Measurements from ENCODE around the gene RNF13.
"Not testable (repeated sequence)": the region's sequence is repeated elsewhere in the genome, so short reads cannot be mapped to it uniquely, and the experiment has no call there.

Gene RNF13

DNA sequence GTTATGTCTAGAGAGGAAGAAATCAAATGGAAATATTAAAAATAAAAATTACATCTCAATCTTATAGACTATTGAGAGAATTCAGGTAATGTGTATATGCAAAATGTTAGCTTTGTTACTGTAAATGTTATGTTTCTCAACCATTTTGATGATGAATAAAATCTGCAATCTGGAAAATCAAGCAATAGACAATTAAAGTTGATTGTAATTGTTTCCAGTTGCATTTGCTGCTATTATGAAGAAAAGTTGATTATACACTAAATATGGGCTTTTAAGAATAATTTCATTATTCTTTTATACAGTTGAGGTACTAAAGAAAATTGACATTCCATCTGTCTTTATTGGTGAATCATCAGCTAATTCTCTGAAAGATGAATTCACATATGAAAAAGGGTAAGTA is 88.8 kb downstream of the RNF13 start:
- DNase-seq = no peak

DNA sequence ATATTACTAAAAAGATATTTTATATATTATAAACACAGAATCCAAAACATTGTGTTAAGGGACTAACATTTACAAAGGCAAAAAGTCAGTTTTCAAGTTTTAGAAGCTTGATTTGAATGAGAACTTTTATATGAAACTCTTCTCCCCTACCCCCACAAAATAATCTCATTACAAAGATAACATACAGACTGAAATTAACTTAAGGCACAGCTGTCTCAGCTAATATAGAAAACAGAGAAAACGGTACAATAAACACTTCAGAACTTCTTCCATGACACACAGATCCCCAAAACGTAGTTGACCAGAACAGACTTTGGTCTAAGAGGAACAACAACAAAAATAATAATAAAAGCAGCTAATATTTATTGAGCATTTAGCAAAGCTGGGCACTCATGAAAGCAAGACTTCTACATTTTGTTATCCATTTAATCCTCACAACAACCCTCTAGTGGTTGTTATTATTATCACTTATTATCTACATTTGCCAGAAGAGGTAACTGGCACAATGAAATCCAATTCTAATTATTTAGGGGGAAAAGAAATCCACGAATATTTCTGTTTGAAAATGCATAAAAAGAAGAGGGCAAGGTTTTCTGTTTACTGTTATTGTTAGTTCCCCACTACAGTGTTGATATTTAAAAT is 89.6 kb downstream of the RNF13 start:
- DNase-seq = no peak

DNA sequence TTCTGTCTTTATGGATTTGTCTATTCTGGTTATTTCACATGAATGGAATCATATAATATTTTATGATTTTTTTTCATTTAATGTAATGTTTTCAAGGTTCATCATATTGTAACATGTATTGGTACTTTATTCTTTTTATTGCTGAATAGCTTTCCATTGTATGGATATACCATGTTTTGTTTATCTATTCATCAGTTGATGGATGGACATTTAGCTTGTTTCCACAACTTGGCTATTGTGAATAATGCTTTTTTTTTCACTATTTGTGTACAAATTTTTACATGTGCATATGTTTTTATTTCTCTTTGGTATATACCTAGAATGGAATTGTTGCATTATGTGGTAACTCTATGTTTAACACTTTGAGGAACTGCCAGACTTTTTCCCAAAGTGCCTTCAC is 93.0 kb downstream of the RNF13 start:
- no peak for DNase-seq

DNA sequence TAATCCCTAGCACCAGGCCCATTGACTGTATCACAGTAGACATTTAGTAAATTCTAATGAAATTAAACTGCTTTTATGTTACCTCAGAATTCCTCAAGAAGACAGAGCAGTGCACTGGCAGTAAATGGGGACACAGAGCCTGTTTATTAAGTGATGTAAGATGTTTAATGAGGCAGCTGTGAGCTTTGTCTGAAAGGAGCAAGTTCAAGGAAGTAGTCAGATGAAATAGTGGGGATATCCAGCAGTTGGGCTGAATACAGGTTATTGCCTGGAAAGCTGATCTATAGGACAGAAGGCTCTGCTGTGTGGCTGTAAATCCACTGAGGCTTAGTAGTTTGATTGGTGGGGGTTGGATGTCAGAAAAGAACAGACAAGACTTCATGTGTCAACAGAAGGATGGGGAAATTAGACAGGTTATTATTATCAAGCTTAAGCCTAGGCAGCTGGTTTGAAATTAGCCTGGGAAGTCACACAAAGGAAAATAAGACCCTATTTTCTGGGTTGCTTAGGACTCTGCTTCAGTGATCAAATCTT is 95.5 kb downstream of the RNF13 start:
- no peak for DNase-seq

DNA sequence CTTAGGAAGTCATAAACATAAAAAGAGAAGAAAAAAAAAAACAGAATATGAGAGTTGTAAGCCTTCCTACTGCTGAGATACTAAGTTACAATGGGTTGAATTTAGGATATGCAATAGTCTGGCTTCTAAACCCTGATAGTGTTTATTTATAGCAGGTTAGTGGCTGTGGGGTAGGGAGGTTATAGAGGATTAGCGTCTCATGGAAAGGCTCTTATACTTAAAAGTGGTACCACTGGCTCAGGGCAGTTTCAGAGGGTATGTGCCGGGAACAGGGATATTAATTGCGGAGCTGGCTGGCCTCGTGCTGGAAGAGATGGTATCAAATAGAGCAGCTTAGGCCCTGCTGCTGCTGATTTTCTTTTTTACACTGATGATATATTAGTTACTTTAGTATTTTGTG is 96.9 kb downstream of the RNF13 start:
- DNase-seq = no peak

DNA sequence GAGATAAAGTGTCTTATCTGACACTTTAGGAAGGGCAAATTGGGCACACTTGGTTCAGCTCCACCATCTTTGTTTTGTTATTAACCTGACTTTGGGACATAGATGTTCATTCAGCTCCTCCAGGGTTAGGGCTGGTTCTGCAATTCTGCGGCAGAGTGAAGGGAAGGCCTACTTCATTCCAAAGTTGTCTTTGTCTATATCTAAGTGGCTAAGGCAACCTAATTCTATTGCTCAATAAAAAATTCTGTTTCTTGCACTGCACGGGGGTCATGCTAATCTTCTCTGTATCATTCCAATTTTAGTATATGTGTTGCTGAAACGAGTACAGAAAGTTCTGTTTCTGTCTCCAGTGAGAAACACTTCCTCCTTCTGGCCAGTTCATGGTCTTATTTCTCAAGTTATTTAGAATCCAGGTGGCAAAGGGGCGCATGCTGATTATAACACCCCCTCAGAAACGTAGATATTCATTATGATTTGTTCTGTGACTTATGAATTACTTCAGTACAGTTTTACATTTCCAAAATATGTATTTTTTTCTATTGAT is 104.2 kb downstream of the RNF13 start:
- no peak for DNase-seq

DNA sequence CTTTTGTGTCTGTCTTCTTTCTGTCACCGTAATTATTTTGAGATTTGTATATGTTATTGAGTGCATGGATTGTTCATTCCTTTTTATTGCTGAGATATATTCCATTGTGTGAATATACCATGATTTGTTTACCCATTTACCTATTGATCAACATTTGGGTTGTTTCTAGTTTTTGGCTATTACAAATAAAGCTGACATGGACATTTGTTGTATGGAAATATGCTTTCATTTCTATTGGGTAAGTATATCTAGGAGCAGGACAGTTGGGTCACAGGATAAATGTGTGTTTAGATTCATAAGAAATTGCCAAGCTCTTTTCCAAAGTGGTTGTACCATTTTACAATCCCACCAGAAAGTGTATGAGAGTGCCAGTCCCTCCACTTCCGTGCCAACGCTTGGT is 106.5 kb downstream of the RNF13 start:
- DNase-seq = no peak

DNA sequence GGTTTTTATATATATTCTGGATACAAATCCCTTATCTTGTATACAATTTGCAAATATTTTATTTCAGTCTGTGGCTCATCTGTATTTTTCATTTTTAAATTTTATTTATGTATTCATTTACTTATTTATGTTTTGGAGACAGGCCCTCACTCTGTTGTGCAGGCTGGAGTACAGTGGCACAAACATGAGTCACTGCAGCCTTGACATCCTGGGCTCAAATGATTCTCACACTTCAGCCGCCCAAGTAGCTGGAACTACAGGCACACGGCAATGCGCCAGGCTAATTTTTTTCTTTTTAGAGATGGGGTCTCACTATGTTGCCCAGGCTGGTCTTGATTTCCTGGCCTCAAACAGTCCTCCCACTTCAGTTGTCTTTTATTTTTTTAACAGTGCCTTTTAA is 107.1 kb downstream of the RNF13 start:
- DNase-seq = no peak

DNA sequence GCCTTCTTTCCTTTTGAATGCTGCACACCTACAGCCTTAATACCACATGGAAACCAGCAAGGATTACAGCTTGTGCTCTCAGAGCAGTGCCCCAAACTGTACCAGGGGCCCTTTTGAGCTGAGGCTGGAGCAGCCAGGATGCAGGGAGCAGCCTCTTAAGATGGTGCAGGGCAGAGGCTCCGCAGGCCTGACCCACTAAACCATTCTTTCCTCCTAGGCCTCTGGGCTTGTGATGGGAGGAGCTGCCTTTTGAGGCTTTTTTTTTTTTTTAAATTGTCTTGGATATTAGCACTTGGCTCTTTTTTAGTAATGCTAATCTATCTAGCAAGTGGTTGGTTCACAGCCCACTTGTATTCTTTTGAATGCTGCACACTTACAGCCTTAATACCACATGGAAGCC is 120.0 kb downstream of the RNF13 start:
- DNase-seq = no peak

DNA sequence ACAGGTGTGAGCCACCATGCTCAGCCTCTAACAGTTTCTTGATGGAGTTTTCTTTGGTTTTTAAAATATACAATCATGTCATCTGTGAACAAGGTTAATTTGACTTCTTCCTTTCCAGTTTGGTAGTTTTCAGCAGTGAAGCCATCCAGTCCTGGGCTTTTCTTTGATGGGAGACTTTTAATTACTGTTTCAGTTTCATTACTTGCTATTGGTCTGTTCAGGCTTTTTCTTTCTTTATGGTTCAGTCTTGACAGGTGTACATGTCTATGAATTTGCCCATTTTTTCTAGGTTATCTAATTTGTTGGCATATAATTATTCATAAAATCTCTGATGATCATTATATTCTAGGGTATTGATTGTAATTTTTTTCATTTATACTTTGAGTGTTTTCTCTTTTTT is 120.8 kb downstream of the RNF13 start:
- no peak for DNase-seq

DNA sequence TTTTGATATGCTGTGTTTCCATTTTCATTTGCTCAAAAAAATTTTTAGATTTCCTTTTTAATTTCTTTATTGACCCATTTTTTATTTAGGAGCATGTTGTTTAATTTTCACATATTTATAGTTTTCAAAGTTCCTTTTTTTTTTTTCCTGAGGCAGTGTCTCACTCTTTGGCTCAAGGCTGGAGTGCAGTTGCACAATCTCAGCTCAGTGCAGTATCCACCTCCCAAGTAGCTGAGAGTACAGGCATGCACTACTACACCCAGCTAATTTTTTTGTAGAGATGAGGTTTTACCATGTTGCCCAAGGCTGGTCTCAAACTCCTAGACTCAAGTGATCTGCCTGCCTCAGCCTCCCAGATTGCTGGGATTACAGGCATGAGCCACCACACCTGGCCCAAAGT is 121.5 kb downstream of the RNF13 start:
- no peak for DNase-seq

DNA sequence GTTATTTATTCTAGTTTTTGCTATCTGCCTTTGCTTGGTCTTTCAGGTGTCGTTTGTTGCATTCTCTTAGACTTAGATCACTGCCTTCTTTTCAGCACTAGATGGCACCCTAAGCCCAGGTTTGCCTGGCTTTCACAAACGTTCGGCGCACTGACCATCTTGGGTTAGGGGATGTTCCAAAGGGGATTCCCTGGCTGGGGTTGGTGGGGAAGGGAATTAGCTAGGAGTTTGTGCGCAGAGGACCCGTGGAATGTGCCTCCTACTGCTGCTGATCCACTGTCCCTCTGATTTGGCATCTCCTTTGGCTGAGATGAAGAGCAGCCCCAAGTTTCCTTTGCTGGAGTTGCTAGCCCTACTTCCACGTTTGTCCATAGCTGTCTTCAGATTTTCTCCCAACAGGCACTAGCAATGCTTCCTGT is 123.8 kb downstream of the RNF13 start:
- peak in 4 of 5 experiments; percentile 2 to 49 (median 19) for DNase-seq

DNA sequence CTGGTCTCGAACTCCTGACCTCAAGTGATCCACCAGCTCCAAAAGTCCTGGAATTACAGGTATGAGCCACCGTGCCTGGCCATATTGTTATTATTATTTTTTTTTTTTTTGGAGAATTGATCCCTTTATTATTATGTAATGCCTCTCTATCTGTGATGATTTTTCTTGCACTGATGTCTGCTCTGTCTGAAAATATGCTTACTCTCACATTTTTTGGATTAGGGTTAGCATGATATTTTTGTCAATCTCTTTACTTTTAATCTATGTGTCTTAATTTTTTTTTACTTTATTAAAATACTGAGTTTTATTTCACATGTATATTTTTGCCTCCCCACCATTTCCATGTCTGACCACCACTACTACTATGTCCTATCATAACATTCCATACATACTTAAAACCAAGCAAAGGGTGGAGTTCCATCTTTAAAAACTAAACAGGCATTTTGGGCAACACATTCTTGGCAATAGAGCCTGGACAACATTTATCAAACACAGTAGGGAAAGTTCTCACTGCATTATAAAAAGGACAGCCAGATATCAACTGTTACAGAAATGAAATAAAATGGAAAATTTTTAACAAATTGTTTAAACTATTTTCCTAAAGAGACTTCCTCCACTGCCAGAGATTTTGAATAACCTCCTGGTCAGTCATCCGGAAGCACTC is 125.5 kb downstream of the RNF13 start:
- not testable (repeated sequence) for DNase-seq

DNA sequence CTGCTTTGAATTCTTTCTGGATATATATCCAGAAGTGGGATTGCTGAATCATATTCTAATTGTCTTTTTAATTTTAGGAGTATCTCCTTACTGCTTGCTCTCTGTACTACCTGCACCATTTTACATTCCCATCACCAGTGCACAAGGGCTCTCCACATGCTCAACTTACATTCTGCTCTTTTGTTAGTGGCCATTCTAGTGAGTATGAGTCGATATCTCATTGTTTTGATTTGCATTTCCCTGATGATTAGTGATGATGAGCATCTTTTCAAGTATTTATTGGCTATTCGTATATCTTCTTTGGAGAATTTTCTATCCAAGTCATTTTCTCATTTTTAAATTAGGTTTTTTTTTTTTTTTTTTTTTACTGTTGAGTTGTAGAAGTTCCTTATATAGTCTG is 128.2 kb downstream of the RNF13 start:
- no peak for DNase-seq

DNA sequence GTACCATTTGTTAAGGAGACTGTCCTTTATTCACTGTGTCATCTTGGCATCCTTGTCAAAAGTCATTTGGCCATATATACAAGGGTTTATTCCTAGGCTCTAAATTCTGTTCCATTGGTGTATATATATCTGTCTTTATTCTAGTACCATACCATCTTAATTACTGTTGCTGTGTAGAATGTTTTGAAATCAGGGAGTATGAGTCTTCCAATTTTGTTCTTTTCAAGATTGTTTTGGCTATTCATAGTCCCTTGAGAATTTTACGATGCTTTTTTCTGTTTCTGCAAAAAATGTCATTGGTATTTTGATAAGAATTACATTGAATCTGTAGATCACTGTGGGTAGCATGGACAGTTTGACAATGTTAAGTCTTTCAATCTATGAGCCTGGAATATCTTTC is 128.9 kb downstream of the RNF13 start:
- DNase-seq = no peak

DNA sequence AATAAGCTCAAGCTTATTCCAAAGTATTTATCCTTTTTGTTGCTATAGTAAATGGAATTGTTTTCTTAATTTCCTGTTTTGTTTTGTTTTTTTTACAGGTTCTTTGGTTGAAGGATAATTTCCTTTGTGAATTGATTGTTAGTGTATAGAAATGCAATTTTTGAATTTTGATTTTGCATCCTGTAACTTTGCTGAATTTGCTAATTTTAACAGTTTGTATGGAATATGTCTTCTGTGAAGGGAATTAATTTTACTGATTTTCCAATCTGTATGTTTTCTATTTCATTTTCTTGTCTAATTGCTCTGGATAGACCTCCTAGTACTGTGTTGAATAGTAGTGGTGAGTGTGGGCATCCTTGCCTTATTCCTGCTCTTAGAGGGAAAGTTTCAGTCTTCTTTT is 129.4 kb downstream of the RNF13 start:
- no peak for DNase-seq

DNA sequence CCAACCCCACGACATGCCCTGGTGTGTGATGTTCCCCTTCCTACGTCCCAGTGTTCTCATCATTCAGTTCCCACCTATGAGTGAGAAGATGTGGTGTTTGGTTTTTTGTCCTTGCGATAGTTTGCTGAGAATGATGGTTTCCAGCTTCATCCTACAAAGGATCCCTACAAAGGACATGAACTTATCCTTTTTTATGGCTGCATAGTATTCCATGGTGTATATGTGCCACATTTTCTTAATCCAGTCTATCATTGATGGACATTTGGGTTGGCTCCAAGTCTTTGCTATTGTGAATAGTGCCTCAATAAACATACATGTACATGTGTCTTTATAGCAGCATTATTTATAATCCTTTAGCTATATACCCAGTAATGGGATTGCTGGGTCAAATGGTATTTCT is 131.0 kb downstream of the RNF13 start:
- DNase-seq = not testable (repeated sequence)

DNA sequence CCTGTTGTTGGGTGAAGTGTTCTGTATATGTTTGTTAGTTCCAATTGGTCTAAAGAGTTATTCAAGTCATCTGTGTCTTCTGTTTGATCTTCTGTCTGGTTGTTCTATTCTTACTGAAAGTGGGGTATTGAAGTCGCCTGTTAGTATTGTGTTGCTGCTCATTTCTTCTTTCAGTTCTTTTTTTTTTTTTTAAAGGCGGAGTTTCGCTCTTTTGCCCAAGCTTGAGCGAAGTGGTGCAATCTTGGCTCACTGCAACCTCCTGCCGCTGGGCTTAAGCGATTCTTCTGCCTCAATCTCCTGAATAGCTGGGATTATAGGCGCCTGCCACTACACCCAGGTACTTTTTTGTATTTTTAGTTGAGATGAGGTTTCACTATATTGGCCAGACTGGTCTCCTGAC is 134.2 kb downstream of the RNF13 start:
- no peak for DNase-seq

DNA sequence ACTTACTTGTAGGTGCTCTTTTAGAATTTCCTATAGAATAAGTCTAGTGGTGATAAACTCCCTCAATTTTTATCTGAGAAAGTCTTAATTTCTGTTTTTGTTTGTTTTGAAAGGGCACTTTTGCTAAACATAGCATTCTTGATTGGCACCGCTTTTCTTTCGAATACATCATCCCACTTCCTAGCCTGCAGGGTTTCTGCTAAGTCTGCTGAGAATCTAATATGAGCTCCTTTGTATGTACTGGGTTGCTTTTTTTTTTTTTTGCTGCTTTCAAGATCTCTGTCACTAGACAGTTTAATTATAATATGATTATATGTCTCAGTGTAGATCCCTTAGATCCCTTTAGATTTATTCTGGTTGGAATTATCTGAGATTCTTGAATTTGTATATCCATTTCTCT is 136.2 kb downstream of the RNF13 start:
- DNase-seq = no peak

DNA sequence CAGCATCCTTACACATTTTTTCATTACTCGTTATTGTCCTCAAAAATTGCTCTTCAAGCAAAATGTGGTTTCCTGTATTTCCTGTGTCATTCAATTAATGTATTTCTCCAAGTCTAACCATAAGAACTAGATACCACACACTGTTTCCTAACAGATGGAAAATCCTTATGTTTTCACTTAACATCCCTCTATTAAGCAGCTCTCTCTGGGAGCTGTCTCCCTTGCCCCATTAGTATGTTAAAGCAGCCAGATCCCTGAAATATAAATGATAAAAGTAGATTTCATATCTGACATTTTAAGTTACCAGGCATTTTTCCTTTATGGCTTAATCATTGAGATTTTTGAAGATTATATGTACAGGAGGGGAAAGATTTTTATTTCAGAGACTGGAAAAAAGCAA is 141.8 kb downstream of the RNF13 start:
- DNase-seq = no peak

DNA sequence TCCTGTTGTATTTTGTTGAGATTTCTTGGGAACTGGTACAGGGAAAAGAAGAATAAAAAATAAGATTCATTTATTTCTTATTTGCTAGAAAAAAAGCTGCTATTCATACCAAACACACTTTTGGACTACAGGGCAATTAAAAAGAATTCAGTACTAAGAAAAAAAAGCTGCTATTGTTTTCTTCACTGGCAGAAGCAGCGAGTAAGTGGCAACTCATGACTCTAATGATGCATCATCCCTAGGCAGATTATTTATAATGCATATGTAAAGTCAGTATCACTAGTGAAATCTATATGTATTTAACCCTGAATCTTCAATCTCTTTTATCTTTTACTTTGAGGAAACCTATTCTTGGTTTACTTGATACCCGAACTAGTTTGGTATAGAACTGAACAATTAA is 142.4 kb downstream of the RNF13 start:
- no peak for DNase-seq

DNA sequence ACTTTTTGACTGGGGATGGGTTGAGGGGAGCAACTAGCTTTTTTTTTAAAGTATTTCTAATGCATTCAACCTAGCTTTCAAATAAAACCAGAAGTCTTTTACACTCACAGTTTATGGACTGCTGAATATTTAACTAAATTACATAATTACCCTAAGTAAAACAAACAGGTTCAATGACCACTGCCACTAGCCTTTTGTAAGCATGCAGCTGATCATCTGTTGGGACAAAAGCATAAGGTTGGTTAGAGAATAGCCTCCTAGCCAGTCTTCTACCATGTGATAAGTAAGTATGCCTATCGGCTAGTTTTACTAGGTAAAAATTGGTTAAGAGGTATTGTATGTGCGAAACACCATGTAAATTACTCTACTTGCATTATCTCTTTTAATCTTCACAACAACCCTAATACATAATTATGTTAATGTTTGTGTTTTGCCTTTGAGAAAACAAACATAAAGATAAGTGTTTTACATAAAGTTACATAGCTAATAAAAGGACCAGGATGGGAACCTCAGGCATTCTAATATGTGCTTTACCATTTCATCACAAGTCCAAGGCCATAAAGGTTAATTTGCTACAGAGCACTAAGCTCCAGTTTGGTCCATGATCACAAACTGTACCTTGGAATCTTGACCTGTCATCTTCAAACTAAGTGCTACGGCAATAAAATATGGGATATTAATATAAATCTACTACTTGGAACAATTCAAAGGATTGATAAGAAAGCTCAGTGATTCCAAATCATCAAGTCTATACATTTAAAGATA is 144.5 kb downstream of the RNF13 start:
- DNase-seq = no peak

DNA sequence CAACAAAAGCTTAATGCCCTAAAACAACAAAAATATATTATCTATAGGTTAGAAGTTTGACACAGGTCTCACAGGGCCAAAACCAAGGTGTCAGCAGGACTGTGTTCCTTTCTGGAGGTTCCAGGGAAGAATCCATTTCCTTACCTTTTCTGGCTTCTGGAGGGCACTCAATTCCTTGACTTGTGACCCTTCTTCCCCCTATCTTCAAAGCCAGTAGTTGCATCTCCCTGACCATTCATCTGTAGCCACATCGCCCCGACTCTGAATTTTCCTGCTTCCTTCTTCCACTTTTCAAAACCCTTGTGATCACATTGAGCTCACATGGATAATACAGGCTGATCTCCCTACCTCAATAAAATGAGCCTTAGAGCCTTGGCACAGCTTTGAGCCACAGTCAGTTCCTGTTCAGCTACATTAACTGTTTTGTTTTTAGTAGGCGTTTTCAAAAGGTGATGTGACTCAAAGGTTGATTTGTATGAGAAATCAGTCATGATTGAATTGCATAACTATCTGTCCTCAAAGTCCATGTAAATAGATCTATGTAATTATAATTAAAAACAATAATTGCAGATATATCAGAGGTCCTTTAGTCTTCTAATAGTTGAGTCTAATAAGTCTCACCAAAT is 145.3 kb downstream of the RNF13 start:
- DNase-seq = peak in 1 of 5 experiments; percentile 19
